HG03469 (cell line): ENCODE measurements around the gene SGCA.

Experiments
- ATAC-seq: cut with Tn5 transposase; IDR thresholded peaks from one replicate; pipeline ENCODE4 v1.9.1; 2021; ENCODE audit warnings: mild to moderate bottlenecking, moderate library complexity, moderate number of reproducible peaks; ENCODE audit not compliant: unreplicated experiment

SGCA gene

GRCh38 chr17:50191359-50192143, 25.7 kb downstream of the SGCA start:
- ATAC-seq: no peak

- ATAC-seq: no peak
Observed at GRCh38 chr17:50192144-50192617, 26.4 kb downstream of the SGCA start.

GRCh38 chr17:50192618-50193291, 26.9 kb downstream of the SGCA start:
- ATAC-seq: no peak

GRCh38 chr17:50194140-50194933, 28.5 kb downstream of the SGCA start:
- ATAC-seq: no peak

- no peak for ATAC-seq
Observed at GRCh38 chr17:50194934-50195865, 29.4 kb downstream of the SGCA start.

DNA sequence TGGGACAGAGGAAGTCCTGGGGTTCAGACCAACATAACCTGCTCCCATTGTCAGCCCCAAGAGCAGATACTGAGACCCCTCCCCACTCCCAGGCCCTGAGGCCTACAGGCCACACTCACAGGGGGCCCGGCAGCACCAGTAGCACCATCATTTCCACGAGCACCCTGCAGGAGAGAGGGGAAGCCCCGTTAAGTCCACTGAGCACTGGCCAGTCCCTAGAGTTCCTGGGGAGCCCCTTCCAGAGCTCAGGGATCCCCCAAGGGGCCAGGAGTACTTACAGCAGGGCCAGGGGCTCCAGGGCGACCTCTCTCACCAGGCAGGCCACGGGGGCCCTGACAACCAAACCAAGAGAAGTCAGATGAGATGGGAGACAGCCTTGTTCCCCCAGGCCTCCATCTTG, 30.2 kb downstream of the SGCA start:
- ATAC-seq: no peak

DNA sequence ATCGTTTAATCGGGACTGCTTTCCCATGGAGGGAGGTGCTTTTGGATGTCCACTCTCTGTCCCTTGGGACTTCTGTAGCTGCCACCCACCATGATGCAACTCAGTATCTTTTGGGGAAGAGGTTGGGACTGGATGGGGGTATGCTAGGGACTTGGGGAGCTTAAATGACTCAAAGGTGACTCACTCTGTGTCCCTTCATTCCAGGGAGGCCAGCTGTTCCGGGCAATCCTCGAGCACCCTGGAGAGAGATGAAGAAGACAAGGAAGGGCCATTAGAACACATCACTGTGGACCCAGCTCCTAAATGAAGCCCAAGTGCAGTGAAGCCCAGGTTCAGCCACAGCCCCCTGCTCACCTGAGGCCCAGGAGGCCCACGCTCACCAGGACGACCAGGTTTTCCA, 31.0 kb downstream of the SGCA start:
- ATAC-seq: no peak

DNA sequence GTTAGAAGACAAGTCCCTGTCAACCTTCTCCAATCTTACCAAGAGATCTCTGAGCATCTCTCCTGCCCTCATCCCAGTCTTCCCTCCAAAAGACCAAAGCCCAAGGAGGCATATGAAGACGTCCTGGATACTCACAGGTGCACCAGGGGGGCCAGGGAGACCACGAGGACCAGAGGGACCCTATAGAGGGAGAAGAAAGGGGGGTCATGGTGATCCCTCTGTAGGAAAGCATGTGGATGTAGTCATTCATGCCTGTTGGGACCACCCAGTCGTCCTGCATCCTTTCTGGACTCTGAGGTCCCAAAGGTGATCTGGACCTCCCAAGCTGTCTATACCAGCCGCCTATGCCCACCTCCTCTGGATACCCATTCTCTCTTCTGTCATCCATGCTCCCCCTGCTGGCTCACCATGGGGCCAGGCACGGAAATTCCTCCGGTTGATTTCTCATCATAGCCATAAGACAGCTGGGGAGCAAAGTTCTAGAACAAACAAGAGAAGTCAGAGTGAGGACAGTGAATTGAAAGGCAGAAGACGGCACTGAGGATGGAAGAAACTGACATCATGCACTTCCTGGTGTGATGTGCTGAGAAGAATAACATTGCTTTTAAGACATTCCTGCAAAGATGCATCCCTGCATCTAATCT, 32.3 kb downstream of the SGCA start:
- no peak for ATAC-seq

GRCh38 chr17:50199211-50199802, 33.5 kb downstream of the SGCA start:
- no peak for ATAC-seq

DNA sequence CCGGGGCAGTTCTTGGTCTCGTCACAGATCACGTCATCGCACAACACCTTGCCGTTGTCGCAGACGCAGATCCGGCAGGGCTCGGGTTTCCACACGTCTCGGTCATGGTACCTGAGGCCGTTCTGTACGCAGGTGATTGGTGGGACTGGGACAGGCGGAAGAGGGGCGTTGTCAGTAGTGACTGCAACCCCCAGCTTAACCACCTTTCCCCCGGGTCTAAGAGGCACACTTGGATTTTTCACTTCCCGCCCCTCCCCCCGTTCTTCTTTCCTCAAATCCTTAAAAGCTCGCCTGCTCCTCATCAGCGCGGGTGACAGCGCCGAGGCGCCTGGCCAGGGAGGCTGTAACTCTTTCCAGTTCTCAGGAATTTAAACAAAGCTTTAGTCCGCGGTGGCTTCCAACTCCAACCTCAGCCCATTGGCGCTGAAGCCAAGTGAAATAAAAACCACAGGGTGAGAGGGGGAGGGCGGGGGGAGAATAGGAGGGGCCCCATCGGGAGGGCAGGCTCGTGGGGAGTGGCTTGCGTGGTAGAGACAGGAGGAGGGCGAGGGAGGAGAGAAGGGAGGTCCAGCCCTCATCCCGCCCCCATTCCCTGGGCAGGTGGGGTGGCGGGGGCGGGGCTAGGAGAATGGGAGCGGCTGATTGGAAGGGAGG, 34.1 kb downstream of the SGCA start:
- no peak for ATAC-seq

- ATAC-seq: no peak
Observed at GRCh38 chr17:50200457-50201275, 34.9 kb downstream of the SGCA start.

- no peak for ATAC-seq
Observed at GRCh38 chr17:50201276-50201854, 35.6 kb downstream of the SGCA start, which contains the start of gene COL1A1. Gene COL1A1, minus strand, starts transcription at chr17:50201631. Its CDS starts 118 bp downstream, at chr17:50201513.

DNA sequence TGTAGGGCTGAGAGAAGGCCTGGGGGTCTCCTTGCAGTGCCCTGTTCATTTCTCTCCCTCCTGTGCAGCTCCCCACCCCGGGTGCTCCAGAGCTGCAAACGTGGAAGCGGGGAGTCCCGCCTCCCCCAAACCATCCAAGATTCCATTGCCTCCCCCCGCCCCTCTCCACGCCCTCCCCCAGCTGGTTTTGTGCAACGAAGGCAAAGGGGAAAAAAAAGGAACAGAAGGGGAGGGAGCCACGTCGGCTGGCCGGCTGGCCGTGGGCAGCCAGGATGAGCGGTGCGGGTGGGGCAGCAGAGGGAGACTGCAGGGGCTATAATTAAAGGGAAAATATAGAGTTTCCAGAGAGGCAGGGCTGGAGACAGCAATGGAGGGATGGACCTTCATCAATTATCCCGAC, 37.3 kb downstream of the SGCA start:
- no peak for ATAC-seq

GRCh38 chr17:50203604-50204345, 38.0 kb downstream of the SGCA start:
- no peak for ATAC-seq

GRCh38 chr17:50204431-50204830, 38.6 kb downstream of the SGCA start:
- no peak for ATAC-seq

DNA sequence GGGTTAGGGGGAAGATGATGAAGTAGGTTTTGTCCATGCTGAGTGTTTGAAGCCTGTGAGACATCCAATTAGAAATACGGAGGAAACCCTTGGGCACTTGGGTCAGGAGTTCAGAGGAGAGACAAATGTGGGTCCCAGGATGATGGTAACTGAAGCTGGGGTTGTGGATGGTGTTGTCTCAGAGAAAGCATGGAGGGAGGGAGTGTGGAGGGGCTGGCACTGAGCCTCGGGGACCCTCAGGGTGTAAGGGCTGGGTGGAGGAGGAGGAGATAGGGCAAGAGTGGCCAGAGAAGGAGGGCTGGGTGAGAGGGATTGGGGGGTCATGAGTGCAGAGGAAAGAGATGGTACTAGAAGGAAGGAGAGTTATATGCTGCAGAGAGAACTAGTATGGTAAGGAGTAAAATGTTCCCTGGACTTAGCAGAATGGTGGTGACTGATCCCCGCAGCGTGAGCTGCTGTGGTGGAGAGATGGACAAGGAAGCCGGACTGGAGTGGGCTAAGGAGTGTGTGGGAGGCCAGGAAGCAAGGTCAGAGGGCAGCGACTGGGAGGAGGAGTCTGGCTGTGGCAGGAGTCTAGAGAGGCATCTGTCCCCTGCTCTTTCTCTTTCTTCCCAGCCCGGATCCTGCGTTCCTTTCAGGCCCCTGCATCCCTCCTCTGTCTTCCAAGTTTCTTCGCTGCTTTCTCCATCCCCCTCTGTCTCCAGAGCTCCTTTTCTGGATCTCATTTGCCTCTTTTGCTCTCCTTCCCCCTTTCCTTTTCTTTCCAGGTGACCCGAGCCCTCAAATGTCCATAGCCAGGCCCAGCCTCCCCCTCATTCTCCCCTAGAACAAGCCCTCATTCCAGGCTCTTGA, 39.5 kb downstream of the SGCA start:
- no peak for ATAC-seq
